CD14-positive monocyte (primary cell): ENCODE data around the gene NUTM1. TPM values are rescaled to one million over a fixed set of nuclear protein-coding genes. Genes with fewer than 3 reads are reported as not detected.

Experiments used
- DNase-seq, 3 donors: peaks; one replicate each; pipeline ENCODE4 v3.0.0-alpha.2; 2011 to 2022
- H2AFZ ChIP-seq: 2 replicates; pipeline ENCODE4 v1.6.0; 2012; ENCODE audit warnings: mild to moderate bottlenecking, low read depth, low read length, inconsistent platforms; ENCODE audit not compliant: insufficient read depth, poor library complexity, severe bottlenecking
- H3K27ac ChIP-seq, 2 donors: 1 replicate in 1 of 2; 2 replicates in 1 of 2; pipeline ENCODE4 v1.5.1; 2012 to 2013; ENCODE audit warnings: low read length in 2 of 2, control low read depth in 1 of 2, inconsistent platforms in 1 of 2, low read depth in 1 of 2, mild to moderate bottlenecking in 1 of 2
- H3K27me3 ChIP-seq, 2 donors: one replicate each; pipeline versions ENCODE4 v1.6.0 to v1.6.1; 2011 to 2013; ENCODE audit warnings: low read length in 2 of 2; ENCODE audit not compliant: control insufficient read depth in 2 of 2, insufficient read depth in 2 of 2
- H3K36me3 ChIP-seq, 2 donors: replicated peaks in 1 of 2; 1 replicate in 1 of 2; 2 replicates in 1 of 2; pipeline versions ENCODE4 v1.5.1 to v1.6.1; 2012 to 2013; ENCODE audit warnings: low read length in 2 of 2, control low read depth in 1 of 2, inconsistent platforms in 1 of 2, mild to moderate bottlenecking in 1 of 2; ENCODE audit not compliant: insufficient read depth in 2 of 2, control insufficient read depth in 1 of 2
- H3K4me1 ChIP-seq, 2 donors: 1 replicate in 1 of 2; 2 replicates in 1 of 2; pipeline versions ENCODE4 v1.5.1 to v1.6.1; 2012 to 2013; ENCODE audit warnings: low read length in 2 of 2, control low read depth in 1 of 2, inconsistent platforms in 1 of 2, mild to moderate bottlenecking in 1 of 2, moderate library complexity in 1 of 2; ENCODE audit not compliant: insufficient read depth in 2 of 2, control insufficient read depth in 1 of 2
- H3K4me2 ChIP-seq: replicated peaks from 2 replicates; pipeline ENCODE3; 2012; ENCODE audit warnings: low read length, moderate library complexity, mild to moderate bottlenecking; ENCODE audit not compliant: poor library complexity, severe bottlenecking; ENCODE audit errors: extremely low read depth
- H3K4me3 ChIP-seq, 3 experiments: fragments of 200-600 bp in 1 of 3; sonication (generic) in 1 of 3; replicated peaks in 1 of 3; 1 replicate in 2 of 3; 2 replicates in 1 of 3; pipeline ENCODE4 v1.5.1; 2011 to 2013; ENCODE audit warnings: low read length in 3 of 3, mild to moderate bottlenecking in 3 of 3, control low read depth in 2 of 3, low read depth in 2 of 3, inconsistent platforms in 1 of 3, moderate library complexity in 1 of 3
- H3K79me2 ChIP-seq: 2 replicates; pipeline ENCODE4 v1.6.0; 2012; ENCODE audit warnings: mild to moderate bottlenecking, control low read depth, inconsistent platforms, low read length, moderate library complexity; ENCODE audit not compliant: insufficient read depth
- H3K9ac ChIP-seq: 2 replicates; pipeline ENCODE4 v1.6.0; 2017; ENCODE audit warnings: low read length, mild to moderate bottlenecking; ENCODE audit not compliant: insufficient read depth, poor library complexity, severe bottlenecking
- H3K9me3 ChIP-seq, 2 donors: replicated peaks in 1 of 2; 1 replicate in 1 of 2; 2 replicates in 1 of 2; pipeline versions ENCODE4 v1.5.1 to v1.6.1; 2012 to 2013; ENCODE audit warnings: low read length in 2 of 2, control low read depth in 1 of 2; ENCODE audit not compliant: control insufficient read depth in 1 of 2, insufficient read depth in 1 of 2
- H4K20me1 ChIP-seq: 2 replicates; pipeline ENCODE4 v1.6.0; 2012; ENCODE audit warnings: mild to moderate bottlenecking, low read length, control low read depth, moderate library complexity; ENCODE audit not compliant: insufficient read depth
- H3K27ac Mint-ChIP-seq, 7 donors: one replicate each; pipeline ENCODE4 v1.8.0; 2020; ENCODE audit warnings: mild to moderate bottlenecking in 7 of 7, mixed read lengths in 7 of 7, moderate library complexity in 6 of 7, inconsistent platforms in 2 of 7
- H3K27me3 Mint-ChIP-seq, 3 donors: one replicate each; pipeline ENCODE4 v1.8.0; 2021 to 2022; ENCODE audit warnings: low read depth in 3 of 3, mild to moderate bottlenecking in 3 of 3, mixed read lengths in 3 of 3, moderate library complexity in 3 of 3, inconsistent platforms in 1 of 3
- H3K36me3 Mint-ChIP-seq, 2 donors: one replicate each; pipeline ENCODE4 v1.8.0; 2020; ENCODE audit warnings: mixed read lengths in 2 of 2, inconsistent platforms in 1 of 2, mild to moderate bottlenecking in 1 of 2
- H3K4me1 Mint-ChIP-seq: one replicate; pipeline ENCODE4 v1.8.0; 2020; ENCODE audit warnings: mild to moderate bottlenecking, mixed read lengths
- H3K4me3 Mint-ChIP-seq, 2 donors: one replicate each; pipeline ENCODE4 v1.8.0; 2020; ENCODE audit warnings: mild to moderate bottlenecking in 2 of 2, mixed read lengths in 2 of 2, moderate library complexity in 1 of 2
- H3K9me3 Mint-ChIP-seq, 7 donors: one replicate each; pipeline ENCODE4 v1.8.0; 2020 to 2022; ENCODE audit warnings: mixed read lengths in 7 of 7, mild to moderate bottlenecking in 6 of 7, moderate library complexity in 6 of 7, inconsistent platforms in 2 of 7
- WGBS: methylation state at CpG from one replicate; pipeline ENCODE4 v1.1.5; 2013; ENCODE audit warnings: missing lambda C conversion rate; ENCODE audit not compliant: insufficient coverage; 5-methylcytosine and 5-hydroxymethylcytosine counted together
- intact Hi-C, 2 donors: fragments of 100-400 bp; cut with micrococcal nuclease; formaldehyde crosslinking; loops; one replicate each; pipeline versions ENCODE4 v1.15.0 to v1.15.1; 2023
- polyA plus RNA-seq, 3 donors: library from polyadenylated mRNA; depleted of rRNA in 1 of 3; unstranded in 2 of 3; stranded (reverse) in 1 of 3; fragments of 300-500 nt in 2 of 3; fragments of >200 nt in 1 of 3; fragmentation: Illumina TruSeq in 2 of 3; gene quantifications; 1 replicate in 2 of 3; 2 replicates in 1 of 3; pipeline ENCODE4 v1.2.3, GENCODE V29; 2012 to 2021
- TF ChIP-seq, protein P1 (sequence below): fragments of 200-600 bp; IDR thresholded peaks from one replicate; pipeline ENCODE4 v1.8.0; 2022; ENCODE audit warnings: antibody characterized with exemption, mild to moderate bottlenecking

The NUTM1 gene
- polyA plus RNA-seq, 3 donors, result not detected

DNA sequence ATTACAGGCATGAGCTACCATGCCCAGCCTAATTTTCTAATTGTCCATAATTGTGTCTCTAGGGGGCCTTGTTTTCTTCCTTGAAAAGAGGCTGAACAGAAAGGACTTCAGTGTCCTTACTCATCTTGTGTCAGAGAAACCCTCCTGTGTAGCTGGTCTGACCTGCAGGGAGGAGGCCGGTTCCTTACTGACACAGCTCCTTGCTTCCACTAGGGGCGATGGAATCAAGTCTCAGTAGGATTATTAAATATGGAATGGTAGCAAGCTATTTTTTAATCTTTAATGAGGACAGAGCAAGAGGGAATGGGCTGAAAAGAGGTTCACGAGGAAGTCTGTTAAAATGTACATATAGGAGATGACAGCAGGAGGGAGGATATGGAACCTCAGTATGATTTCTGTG, 15.3 kb downstream of the NUTM1 start:
- TF ChIP-seq, protein P1, sequence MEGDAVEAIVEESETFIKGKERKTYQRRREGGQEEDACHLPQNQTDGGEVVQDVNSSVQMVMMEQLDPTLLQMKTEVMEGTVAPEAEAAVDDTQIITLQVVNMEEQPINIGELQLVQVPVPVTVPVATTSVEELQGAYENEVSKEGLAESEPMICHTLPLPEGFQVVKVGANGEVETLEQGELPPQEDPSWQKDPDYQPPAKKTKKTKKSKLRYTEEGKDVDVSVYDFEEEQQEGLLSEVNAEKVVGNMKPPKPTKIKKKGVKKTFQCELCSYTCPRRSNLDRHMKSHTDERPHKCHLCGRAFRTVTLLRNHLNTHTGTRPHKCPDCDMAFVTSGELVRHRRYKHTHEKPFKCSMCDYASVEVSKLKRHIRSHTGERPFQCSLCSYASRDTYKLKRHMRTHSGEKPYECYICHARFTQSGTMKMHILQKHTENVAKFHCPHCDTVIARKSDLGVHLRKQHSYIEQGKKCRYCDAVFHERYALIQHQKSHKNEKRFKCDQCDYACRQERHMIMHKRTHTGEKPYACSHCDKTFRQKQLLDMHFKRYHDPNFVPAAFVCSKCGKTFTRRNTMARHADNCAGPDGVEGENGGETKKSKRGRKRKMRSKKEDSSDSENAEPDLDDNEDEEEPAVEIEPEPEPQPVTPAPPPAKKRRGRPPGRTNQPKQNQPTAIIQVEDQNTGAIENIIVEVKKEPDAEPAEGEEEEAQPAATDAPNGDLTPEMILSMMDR, result no peak
- no peaks in the 10 kb centered on the region for H4K20me1 ChIP-seq

DNA sequence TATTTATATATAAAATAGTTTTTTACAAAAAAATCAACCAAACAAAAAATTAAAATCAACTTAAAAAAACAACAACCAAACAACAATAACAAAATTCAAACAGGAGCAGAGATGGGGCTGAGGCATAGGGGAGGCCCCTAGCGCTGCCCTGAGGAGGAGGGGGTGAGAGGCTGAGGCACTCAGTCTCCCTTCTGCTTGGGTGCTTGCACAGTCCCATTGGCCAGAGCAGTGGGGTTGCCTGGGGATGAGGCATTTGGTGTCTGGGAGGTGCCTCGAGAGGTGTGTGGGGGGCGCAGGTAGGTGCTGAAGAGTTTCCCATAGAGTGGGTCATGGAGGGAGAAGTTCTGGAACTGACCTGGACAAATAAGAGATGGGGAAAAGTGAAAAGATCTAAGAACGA, 15.8 kb downstream of the NUTM1 start:
- Histone ChIP-seq H3K27ac (no peak overlapping the region), H3K4me1 (no peaks in the 10 kb centered on the region), H3K36me3 (peaks cover 13 to 61% of the 10 kb centered on the region in 2 donors), H2AFZ (no peak overlapping the region), H3K4me3 (no peak overlapping the region), H4K20me1 (no peaks in the 10 kb centered on the region), H3K4me2 (no peak overlapping the region), H3K79me2 (no peaks in the 10 kb centered on the region), H3K27me3 (no peaks in the 10 kb centered on the region), H3K9ac (no peak overlapping the region), H3K9me3 (no peaks in the 10 kb centered on the region)
- Mint-ChIP-seq H3K4me1 (no peaks in the 10 kb centered on the region), H3K4me3 (no peak overlapping the region), H3K27me3 (peaks cover 0 to 3% (median 0%) of the 10 kb centered on the region in 3 donors), H3K9me3 (no peaks in the 10 kb centered on the region), H3K36me3 (peaks cover 29 to 41% of the 10 kb centered on the region in 2 donors), H3K27ac (peak overlapping the region in 1 of 7 donors; percentile 54)
- intact Hi-C loops, result no loop called here
- TF ChIP-seq, protein P1, result no peak
- DNase-seq, result no peak
- WGBS, result 100% methylated on average over 3 of the region's 4 CpGs

More for the DNA sequence above, 15.3 kb downstream of the NUTM1 start:
- Mint-ChIP-seq H3K4me3 (no peak overlapping the region), H3K9me3 (no peaks in the 10 kb centered on the region), H3K27ac (no peak overlapping the region), H3K27me3 (peaks cover 0 to 3% (median 0%) of the 10 kb centered on the region in 3 donors), H3K4me1 (no peaks in the 10 kb centered on the region), H3K36me3 (peaks cover 27 to 37% of the 10 kb centered on the region in 2 donors)
- H3K4me3 ChIP-seq, result no peak overlapping the region
- no peaks in the 10 kb centered on the region for H3K4me1 ChIP-seq
- intact Hi-C loops, result no loop called here
- H3K36me3 ChIP-seq, result peaks cover 13 to 57% of the 10 kb centered on the region in 2 donors
- H3K27ac ChIP-seq, result no peak overlapping the region
- H3K9me3 ChIP-seq, result no peaks in the 10 kb centered on the region
- H3K79me2 ChIP-seq, result no peaks in the 10 kb centered on the region
- no peaks in the 10 kb centered on the region for H3K27me3 ChIP-seq
- H3K4me2 ChIP-seq, result no peak overlapping the region
- no peak overlapping the region for H2AFZ ChIP-seq
- no peak for DNase-seq
- no peak overlapping the region for H3K9ac ChIP-seq
- 94% methylated on average over 2 of the region's 3 CpGs for WGBS
